IPS-NIHi7 (cell line): ENCODE results near the gene RFLNA.
A peak's percentile ranks its signal among the peaks of the same experiment; 100 is the strongest.

Experiments used
- DNase-seq: peaks from one replicate; pipeline ENCODE4 v3.0.0; 2012; ENCODE audit warnings: mixed read lengths; ENCODE audit errors: extremely low spot score

The RFLNA gene

GRCh38 chr12:124294780-124295341 lies at the start of gene RFLNA:
Gene RFLNA, plus strand, starts transcription at chr12:124295093. Its CDS starts 337 bp downstream, at chr12:124295430.
- DNase-seq = peak; percentile 65

- no peak for DNase-seq
Measured at GRCh38 chr12:124247331-124247730, 47.6 kb upstream of the RFLNA start.

- no peak for DNase-seq
Measured at GRCh38 chr12:124248941-124249825, 45.7 kb upstream of the RFLNA start.

GRCh38 chr12:124251186-124251585 lies 43.7 kb upstream of the RFLNA start:
- DNase-seq = no peak

GRCh38 chr12:124252964-124253363 lies 41.9 kb upstream of the RFLNA start:
- no peak for DNase-seq

- DNase-seq = no peak
Measured at GRCh38 chr12:124254126-124254525, 40.8 kb upstream of the RFLNA start.

- no peak for DNase-seq
Measured at GRCh38 chr12:124259154-124260066, 35.5 kb upstream of the RFLNA start.

GRCh38 chr12:124261885-124262284 lies 33.0 kb upstream of the RFLNA start:
- no peak for DNase-seq

- no peak for DNase-seq
Measured at GRCh38 chr12:124264089-124264795, 30.7 kb upstream of the RFLNA start.

GRCh38 chr12:124264879-124265278 lies 30.0 kb upstream of the RFLNA start:
- no peak for DNase-seq

- no peak for DNase-seq
Measured at GRCh38 chr12:124267205-124267778, 27.6 kb upstream of the RFLNA start.

GRCh38 chr12:124270671-124271070 lies 24.2 kb upstream of the RFLNA start:
- no peak for DNase-seq

GRCh38 chr12:124273630-124274029 lies 21.3 kb upstream of the RFLNA start:
- DNase-seq = peak; percentile 83

- no peak for DNase-seq
Measured at GRCh38 chr12:124276337-124276736, 18.6 kb upstream of the RFLNA start.

GRCh38 chr12:124277394-124278241 lies 17.3 kb upstream of the RFLNA start:
- no peak for DNase-seq

GRCh38 chr12:124278389-124279101 lies 16.3 kb upstream of the RFLNA start:
- no peak for DNase-seq

GRCh38 chr12:124279315-124279714 lies 15.6 kb upstream of the RFLNA start:
- DNase-seq = no peak

- no peak for DNase-seq
Measured at GRCh38 chr12:124279846-124280360, 15.0 kb upstream of the RFLNA start.

- no peak for DNase-seq
Measured at GRCh38 chr12:124281309-124281708, 13.6 kb upstream of the RFLNA start.
